Measurements from ENCODE around the gene PUS7L.

GRCh38 chr12:43758728-43759563 lies at the start of gene PUS7L, which contains the start of gene IRAK4:
- TF ChIP-seq CTCF (IDR thresholded peaks at IDR 0.05; ENCODE audit: low read depth, low read length, poor library complexity, severe bottlenecking) (peak; percentile 41), EZH2phosphoT487 (IDR thresholded peaks at IDR 0.05; ENCODE audit: borderline replicate concordance, low read length) (no peak)
